GM12878 (cell line): ENCODE results near the gene COL25A1. TPM values are rescaled to one million over a fixed set of nuclear protein-coding genes. Genes with fewer than 3 reads are reported as not detected.
"Not testable (repeated sequence)": the region's sequence is repeated elsewhere in the genome, so short reads cannot be mapped to it uniquely, and the experiment has no call there.

ENCODE experiments used
- ATAC-seq: fragments of 200-7000 bp; cut with Tn5 transposase; 3 replicates; pipeline ENCODE4 v1.9.1; 2020; ENCODE audit warnings: mild to moderate bottlenecking, moderate library complexity
- BruUV-seq: library from RNA; stranded (reverse); fragments of 400-500 nt; replicated peaks from 2 replicates; lab custom pipeline; 2021; lab: Mats Ljungman, UMichigan
- CTCF ChIA-PET: fragments of 300-600 bp; sonication (Branson Sonifier 250); formaldehyde crosslinking; extraction: SDS; loops from one replicate; lab custom pipeline; 2021; ENCODE audit warnings: inconsistent platforms; lab: Yijun Ruan, JAX
- POLR2A ChIA-PET: fragments of 350-600 bp; formaldehyde crosslinking; extraction: SDS; loops from one replicate; lab custom pipeline; 2021; ENCODE audit warnings: inconsistent platforms; lab: Charles Lee
- RAD21 ChIA-PET: fragments of 300-600 bp; sonication (Branson Sonifier 250); formaldehyde crosslinking; loops from one replicate; lab custom pipeline; 2023; ENCODE audit warnings: antibody characterized with exemption; ENCODE audit not compliant: unreplicated experiment; lab: Charles Lee
- SMC1A ChIA-PET: fragments of 300-600 bp; sonication (Branson Sonifier 250); formaldehyde crosslinking; loops from one replicate; lab custom pipeline; 2023; ENCODE audit not compliant: unreplicated experiment, uncharacterized antibody; lab: Charles Lee
- DNase-seq: peaks from one replicate; pipeline ENCODE4 v3.0.0-alpha.2; 2011; ENCODE audit warnings: low read depth, low spot score
- FAIRE-seq: peaks from 3 replicates; lab custom pipeline; 2011; peaks lifted over from hg19 to GRCh38; lab: Jason Lieb, UNC
- H2AFZ ChIP-seq: 2 replicates; pipeline ENCODE4 v1.6.0; 2011; ENCODE audit warnings: low read depth, low read length, control low read depth; ENCODE audit not compliant: control insufficient read depth
- H3K27ac ChIP-seq: 2 replicates; pipeline ENCODE4 v1.5.1; 2011; ENCODE audit warnings: control low read depth; ENCODE audit not compliant: control insufficient read depth, insufficient read depth
- H3K27me3 ChIP-seq, 2 experiments: replicated peaks in 1 of 2; 2 replicates each; pipeline versions ENCODE4 v1.6.0 to v1.6.1; 2011; ENCODE audit warnings: low read length in 1 of 2; ENCODE audit not compliant: control insufficient read depth in 2 of 2, insufficient read depth in 2 of 2
- H3K36me3 ChIP-seq, 2 experiments: 2 replicates each; pipeline ENCODE4 v1.5.1; 2011; ENCODE audit warnings: low read length in 1 of 2; ENCODE audit not compliant: control insufficient read depth in 2 of 2, insufficient read depth in 2 of 2
- H3K4me1 ChIP-seq: 2 replicates; pipeline ENCODE4 v1.6.1; 2011; ENCODE audit warnings: mild to moderate bottlenecking, low read length, moderate library complexity, mixed read lengths; ENCODE audit not compliant: control insufficient read depth, insufficient read depth
- H3K4me2 ChIP-seq: 2 replicates; pipeline ENCODE4 v1.6.0; 2011; ENCODE audit warnings: control low read depth; ENCODE audit not compliant: control insufficient read depth, insufficient read depth
- H3K4me3 ChIP-seq: fragments of 200-600 bp; sonication (generic); 2 replicates; pipeline ENCODE4 v1.5.1; 2016
- H3K79me2 ChIP-seq: 2 replicates; pipeline ENCODE4 v1.6.0; 2011; ENCODE audit warnings: low read length; ENCODE audit not compliant: control insufficient read depth, insufficient read depth
- H3K9ac ChIP-seq: 2 replicates; pipeline ENCODE4 v1.8.0; 2011; ENCODE audit warnings: low read length, control low read depth, mixed read lengths; ENCODE audit not compliant: control insufficient read depth, insufficient read depth
- H3K9me3 ChIP-seq: replicated peaks from 3 replicates; pipeline ENCODE4 v1.5.1; 2011; ENCODE audit warnings: mild to moderate bottlenecking, low read length; ENCODE audit not compliant: control insufficient read depth, insufficient read depth
- H4K20me1 ChIP-seq: 2 replicates; pipeline ENCODE4 v1.6.0; 2011; ENCODE audit not compliant: control insufficient read depth, insufficient read depth
- CTCF ChIP-seq, 3 experiments: IDR thresholded peaks in 2 of 3; conservative IDR thresholded peaks in 1 of 3; 2 replicates each; pipeline ENCODE4 v1.5.1; 2011; ENCODE audit warnings: low read depth in 3 of 3, low read length in 3 of 3, mild to moderate bottlenecking in 3 of 3, control low read depth in 2 of 3, moderate library complexity in 2 of 3, inconsistent platforms in 1 of 3, mixed read lengths in 1 of 3; ENCODE audit not compliant: control insufficient read depth in 2 of 3, insufficient read depth in 1 of 3; ENCODE audit errors: extremely low read depth in 1 of 3
- HDAC6 ChIP-seq: fragments of 200-600 bp; sonication (generic); IDR thresholded peaks from one replicate; pipeline ENCODE4 v1.8.0; 2017; ENCODE audit warnings: antibody characterized with exemption; ENCODE audit not compliant: unreplicated experiment
- MTA3 ChIP-seq: IDR thresholded peaks from 2 replicates; pipeline ENCODE4 v1.6.1; 2012; ENCODE audit warnings: low read length, inconsistent platforms, borderline replicate concordance
- NR2C2 ChIP-seq: IDR thresholded peaks from 2 replicates; pipeline ENCODE4 v1.6.1; 2011; ENCODE audit warnings: borderline replicate concordance, low read depth; ENCODE audit not compliant: control insufficient read depth, insufficient read length
- RAD51 ChIP-seq: fragments of 450-650 bp; IDR thresholded peaks from 2 replicates; pipeline ENCODE4 v1.6.1; 2016; ENCODE audit warnings: moderate library complexity, mild to moderate bottlenecking, inconsistent platforms
- SMARCA5 ChIP-seq: fragments of 450-650 bp; IDR thresholded peaks from 2 replicates; pipeline ENCODE4 v1.6.1; 2017; ENCODE audit warnings: mild to moderate bottlenecking
- SMC3 ChIP-seq: IDR thresholded peaks from 2 replicates; pipeline ENCODE4 v1.6.1; 2011; ENCODE audit warnings: low read length, improper control_type of control experiment, borderline replicate concordance
- TARDBP ChIP-seq: IDR thresholded peaks from 2 replicates; pipeline ENCODE4 v1.6.1; 2016; ENCODE audit warnings: borderline replicate concordance
- WRNIP1 ChIP-seq: IDR thresholded peaks from 2 replicates; pipeline ENCODE4 v1.6.1; 2011; ENCODE audit warnings: low read depth, low read length, improper control_type of control experiment, borderline replicate concordance
- ZNF592 ChIP-seq: fragments of 450-650 bp; IDR thresholded peaks from 2 replicates; pipeline ENCODE4 v1.6.1; 2017; ENCODE audit warnings: mild to moderate bottlenecking, moderate library complexity
- WGBS: methylation state at CpG from one replicate; pipeline ENCODE4 v1.1.6; 2016; ENCODE audit warnings: low lambda C conversion rate; ENCODE audit not compliant: insufficient replicate concordance, insufficient coverage; ENCODE audit errors: missing lambda C conversion rate; 5-methylcytosine and 5-hydroxymethylcytosine counted together
- in situ Hi-C: fragments of 300-500 bp; cut with MboI; formaldehyde crosslinking; loops from 9 replicates; pipeline ENCODE4 v1.14.3; 2018; ENCODE audit warnings: mixed read lengths
- intact Hi-C: fragments of 100-400 bp; cut with micrococcal nuclease; formaldehyde crosslinking; loops from one replicate; pipeline ENCODE4 v1.14.2; 2022; ENCODE audit not compliant: unreplicated experiment
- polyA plus RNA-seq, 11 experiments: library from polyadenylated mRNA; depleted of rRNA in 4 of 11; unstranded in 6 of 11; stranded (reverse) in 5 of 11; fragments of >200 nt; fragmentation: Nextera tagmentation in 4 of 11; fragmentation: Illumina TruSeq in 1 of 11; extraction: Ambion mirVana in 4 of 11; extraction: Trizol in 1 of 11; gene quantifications; 1 replicate in 1 of 11; 2 replicates in 10 of 11; pipeline versions ENCODE4 v1.2.1 to v1.2.3, GENCODE V29; 2011 to 2016; ENCODE audit warnings: inconsistent platforms in 2 of 11, missing spikeins in 2 of 11, low read depth in 1 of 11
- total RNA-seq, 4 experiments: library from RNA; depleted of rRNA in 3 of 4; stranded (reverse); fragments of >200 nt in 3 of 4; fragmentation: Illumina TruSeq in 1 of 4; extraction: Trizol in 1 of 4; gene quantifications; 2 replicates each; pipeline versions ENCODE4 v1.2.1 to v1.2.3, GENCODE V29; 2013 to 2021

The COL25A1 gene
- total and polyA plus RNA-seq, 10 of the 15 experiments (the other 5 are each of a cell fraction or from before 2014, with no cell fraction given) = 0.01 to 0.26 (median 0.12) TPM; not detected in 6

- no peaks in the 10 kb centered on the region for H3K79me2 ChIP-seq
- no peaks in the 10 kb centered on the region for H3K36me3 ChIP-seq
- DNase-seq (no peak), ATAC-seq (no peak), FAIRE-seq (no peak)
- intact Hi-C loops = no loop called here
- no peak overlapping the region for H3K4me2 ChIP-seq
- no peaks in the 10 kb centered on the region for H4K20me1 ChIP-seq
- WGBS = 0% methylated on average over 1 of the region's 1 CpG
- no peak overlapping the region for H3K4me3 ChIP-seq
- H3K9ac ChIP-seq = no peak overlapping the region
- H3K4me1 ChIP-seq = no peaks in the 10 kb centered on the region
- BruUV-seq = no TSS peak
- no peak for TF ChIP-seq MTA3
- TF ChIP-seq HDAC6 = no peak
- no peak for TF ChIP-seq ZNF592
- TF ChIP-seq TARDBP = no peak
- no peak for TF ChIP-seq RAD51
- TF ChIP-seq CTCF (IDR thresholded peaks at IDR 0.05 in 2 of 3, conservative IDR thresholded peaks at IDR 0.05 in 1 of 3; ENCODE audit: control insufficient read depth in 2 of 3, extremely low read depth in 1 of 3, insufficient read depth in 1 of 3, low read depth in 3 of 3, low read length in 3 of 3) = no peak
- no peak for TF ChIP-seq WRNIP1
- no peak for TF ChIP-seq NR2C2
- TF ChIP-seq SMC3 = no peak
- no peak for TF ChIP-seq SMARCA5
- H2AFZ ChIP-seq = no peak overlapping the region
- SMC1A ChIA-PET = no interaction called here
- RAD21 ChIA-PET = no interaction called here
- H3K27ac ChIP-seq = no peak overlapping the region
- no peaks in the 10 kb centered on the region for H3K27me3 ChIP-seq
- H3K9me3 ChIP-seq = no peaks in the 10 kb centered on the region
- POLR2A ChIA-PET = no interaction called here
- CTCF ChIA-PET = no interaction called here
- in situ Hi-C loops = no loop called here
Observed at GRCh38 chr4:109022961-109023360, 279.5 kb downstream of the COL25A1 start.

- SMC1A ChIA-PET, H4K20me1 ChIP-seq, in situ Hi-C loops, H3K36me3 ChIP-seq, BruUV-seq, H3K9me3 ChIP-seq, H2AFZ ChIP-seq, H3K27me3 ChIP-seq, RAD21 ChIA-PET, H3K79me2 ChIP-seq, CTCF ChIA-PET, H3K27ac ChIP-seq, H3K9ac ChIP-seq, H3K4me3 ChIP-seq, H3K4me1 ChIP-seq, POLR2A ChIA-PET, ATAC-seq, intact Hi-C loops, H3K4me2 ChIP-seq, DNase-seq, FAIRE-seq: not testable (repeated sequence)
- 73% methylated on average over 6 of the region's 6 CpGs for WGBS
Observed at GRCh38 chr4:109021630-109022029, 280.8 kb downstream of the COL25A1 start.
